Measurements from ENCODE around the gene ZP2. TPM values are rescaled to one million over a fixed set of nuclear protein-coding genes. Genes with fewer than 3 reads are reported as not detected.
"Not testable (repeated sequence)": the region's sequence is repeated elsewhere in the genome, so short reads cannot be mapped to it uniquely, and the experiment has no call there.

ZP2 gene
- total RNA-seq, 2 experiments from 2014 or later, result not detected

DNA sequence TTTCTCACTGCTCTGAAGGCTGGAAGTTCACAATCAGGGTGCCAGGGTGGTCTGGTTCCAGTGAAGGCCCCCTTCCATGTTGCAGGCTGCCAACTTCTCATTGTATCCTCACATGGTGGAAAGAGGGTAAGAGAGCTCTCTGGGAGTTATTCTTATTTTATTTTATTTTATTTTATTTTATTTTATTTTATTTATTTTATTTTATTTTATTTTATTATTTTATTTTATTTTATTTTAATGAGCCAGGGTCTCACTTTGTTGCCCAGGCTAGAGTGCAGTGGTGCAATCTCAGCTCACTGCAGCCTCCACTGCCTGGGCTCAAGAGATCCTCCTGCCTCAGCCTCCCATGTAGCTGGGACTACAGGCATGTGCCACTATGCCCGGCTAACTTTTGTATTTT lies 55.4 kb downstream of the ZP2 start:
- H3K27ac Mint-ChIP-seq; H3K9me3 Mint-ChIP-seq; DNase-seq; H3K4me3 Mint-ChIP-seq; H3K27me3 Mint-ChIP-seq (ENCODE audit: low read depth); H3K36me3 Mint-ChIP-seq (ENCODE audit: low read depth): not testable (repeated sequence)
- intact Hi-C loops (cut with micrococcal nuclease), result loop anchor here (10.0 kb wide), 1 partner anchor 311 kb away; no protein-coding TSS in a partner anchor
- CTCF ChIA-PET, result interaction anchor here (0.6 to 5.8 kb wide), 5 partner anchors 27 to 1248 kb away, joined by 3 to 42 read pairs (median 4); partner anchors contain the start of gene CRYM
- peaks cover 22% of the 10 kb centered on the region for H3K4me1 Mint-ChIP-seq (ENCODE audit: low read depth)

DNA sequence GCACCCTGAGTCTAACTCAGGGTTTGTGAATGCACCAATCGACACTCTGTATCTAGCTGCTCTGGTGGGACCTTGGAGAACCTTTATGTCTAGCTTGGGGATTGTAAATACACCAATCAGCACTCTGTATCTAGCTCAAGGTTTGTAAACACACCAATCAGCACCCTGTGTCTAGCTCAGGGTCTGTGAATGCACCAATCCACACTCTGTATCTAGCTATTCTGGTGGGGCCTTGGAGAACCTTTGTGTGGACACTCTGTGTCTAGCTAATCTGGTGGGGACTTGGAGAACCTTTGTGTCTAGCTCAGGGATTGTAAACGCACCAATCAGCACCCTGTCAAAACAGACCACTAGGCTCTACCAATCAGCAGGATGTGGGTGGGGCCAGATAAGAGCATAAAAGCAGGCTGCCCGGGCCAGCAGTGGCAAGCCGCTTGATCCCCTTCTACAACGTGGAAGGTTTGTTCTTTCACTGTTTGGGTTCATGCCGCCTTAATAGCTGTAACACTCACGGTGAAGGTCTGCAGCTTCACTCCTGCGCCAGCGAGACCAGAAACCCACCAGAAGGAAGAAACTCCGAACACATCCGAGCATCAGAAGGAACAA lies 58.1 kb downstream of the ZP2 start:
- intact Hi-C loops (cut with micrococcal nuclease), result loop anchor here (10.0 kb wide), 1 partner anchor 308 kb away; no protein-coding TSS in a partner anchor
- H3K4me1 Mint-ChIP-seq (ENCODE audit: low read depth); H3K27me3 Mint-ChIP-seq (ENCODE audit: low read depth); H3K36me3 Mint-ChIP-seq (ENCODE audit: low read depth); H3K27ac Mint-ChIP-seq; H3K9me3 Mint-ChIP-seq; H3K4me3 Mint-ChIP-seq; DNase-seq: not testable (repeated sequence)
- CTCF ChIA-PET, result interaction anchor here (0.8 kb wide), 1 partner anchor 122 kb away, joined by 3 read pairs; no protein-coding TSS in a partner anchor

DNA sequence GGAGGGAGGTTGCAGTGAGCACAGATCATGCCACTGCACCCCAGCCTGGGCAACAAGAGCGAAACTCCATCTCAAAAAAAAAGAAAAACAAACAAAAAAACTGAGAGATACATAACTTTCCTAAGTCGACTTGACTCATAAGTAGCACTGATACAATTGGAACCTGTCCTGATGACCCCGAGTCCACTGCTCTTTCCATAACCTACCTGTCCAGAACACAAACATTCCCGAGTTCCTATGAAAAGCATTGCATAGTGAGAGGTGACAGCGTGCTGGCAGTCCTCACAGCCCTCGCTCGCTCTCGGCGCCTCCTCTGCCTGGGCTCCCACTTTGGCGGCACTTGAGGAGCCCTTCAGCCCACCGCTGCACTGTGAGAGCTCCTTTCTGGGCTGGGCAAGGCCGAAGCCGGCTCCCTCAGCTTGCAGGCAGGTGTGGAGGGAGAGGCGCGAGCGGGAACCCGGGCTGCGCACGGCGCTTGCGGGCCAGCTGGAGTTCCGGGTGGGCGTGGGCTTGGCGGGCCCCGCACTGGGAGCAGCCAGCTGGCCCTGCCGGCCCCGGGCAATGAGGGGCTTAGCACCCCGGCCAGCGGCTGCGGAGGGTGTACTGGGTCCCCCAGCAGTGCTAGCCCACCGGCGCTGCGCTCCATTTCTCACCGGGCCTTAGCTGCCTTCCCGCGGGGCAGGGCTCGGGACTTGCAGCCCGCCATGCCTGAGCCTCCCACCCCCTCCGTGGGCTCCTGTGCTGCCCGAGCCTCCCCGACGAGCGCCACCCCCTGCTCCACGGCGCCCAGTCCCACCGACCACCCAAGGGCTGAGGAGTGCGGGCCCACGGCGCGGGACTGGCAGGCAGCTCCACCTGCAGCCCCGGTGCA lies 59.0 kb downstream of the ZP2 start:
- not testable (repeated sequence) for DNase-seq; H3K4me3 Mint-ChIP-seq; H3K27ac Mint-ChIP-seq; H3K36me3 Mint-ChIP-seq (ENCODE audit: low read depth); H3K9me3 Mint-ChIP-seq; H3K4me1 Mint-ChIP-seq (ENCODE audit: low read depth); H3K27me3 Mint-ChIP-seq (ENCODE audit: low read depth)
- CTCF ChIA-PET, result interaction anchor here (0.8 kb wide), 1 partner anchor 123 kb away, joined by 3 read pairs; no protein-coding TSS in a partner anchor
- intact Hi-C loops (cut with micrococcal nuclease), result loop anchor here (10.0 kb wide), 1 partner anchor 308 kb away; no protein-coding TSS in a partner anchor

DNA sequence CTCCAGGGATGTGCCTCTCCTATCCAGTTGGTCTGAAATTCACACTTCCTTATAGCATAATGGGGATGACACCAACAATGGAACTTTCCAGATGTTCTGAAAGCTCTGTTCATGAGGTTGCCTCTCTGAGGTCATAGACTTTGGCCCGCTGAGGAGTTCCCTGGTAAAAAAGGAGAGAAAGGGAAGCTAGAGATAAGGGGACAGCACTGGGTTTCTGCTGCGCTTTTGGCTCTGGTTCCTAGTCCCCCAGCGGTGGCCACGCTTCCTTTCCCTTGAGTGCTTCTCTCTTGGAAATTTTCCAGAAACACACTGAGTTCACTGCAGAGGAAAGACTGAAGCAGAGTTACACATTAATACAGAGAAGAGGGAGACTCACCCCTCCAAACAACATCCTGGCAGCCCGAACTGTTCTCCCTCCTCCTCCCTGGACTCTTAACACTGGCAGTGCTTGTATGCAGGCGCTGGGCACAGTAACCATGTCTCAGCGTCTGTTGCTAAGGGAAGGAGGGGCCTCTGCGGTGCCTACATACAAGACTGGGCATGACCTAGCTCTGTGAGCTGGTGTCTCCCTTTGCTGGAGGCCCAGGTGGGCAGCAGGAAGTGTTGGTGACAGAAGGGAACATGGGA lies 60.9 kb downstream of the ZP2 start, which contains the start of gene DNAH3:
DNAH3 (minus strand) TSS at position 472 of the 627 bp plus-strand sequence. CDS start 527 bp downstream, outside the sequence.
- Mint-ChIP-seq H3K4me3 (no peak within 1 kb of the TSS), H3K27ac (no peak within 1 kb of the TSS), H3K27me3 (ENCODE audit: low read depth) (peaks cover 3% of the 10 kb centered on the region), H3K36me3 (ENCODE audit: low read depth) (no peaks in the 10 kb centered on the region), H3K4me1 (ENCODE audit: low read depth) (no peaks in the 10 kb centered on the region), H3K9me3 (no peaks in the 10 kb centered on the region)
- DNase-seq, result no peak
- CTCF ChIA-PET, result interaction anchor here (0.7 to 1.0 kb wide), 2 partner anchors 102 to 300 kb away, joined by 3 read pairs; no protein-coding TSS in a partner anchor
- intact Hi-C loops (cut with micrococcal nuclease), result loop anchor here (10.0 kb wide), 1 partner anchor 306 kb away; no protein-coding TSS in a partner anchor

Other genes starting within 250 kb of the ZP2 start
- gene DNAH3, start 60.7 kb downstream of the ZP2 start, total RNA-seq, result not detected
- 10 to 100 TPM; 13.3 to 14.5 TPM for gene LDAF1, start 52.9 kb downstream of the ZP2 start, total RNA-seq
- gene ANKS4B, start 22.1 kb upstream of the ZP2 start, total RNA-seq, result under 1 TPM in 1 of 2 experiments, not detected in 1; 0.05 TPM
- gene CRYM, start 66.7 kb upstream of the ZP2 start, total RNA-seq, result not detected